GM13977 (cell line): Measurements from ENCODE around the gene MUL1.

Experiments used
- DNase-seq: peaks from one replicate; pipeline ENCODE4 v3.0.0; 2012; ENCODE audit warnings: low spot score
- in situ Hi-C: fragments of 300-500 bp; cut with MboI; formaldehyde crosslinking; loops from one replicate; pipeline ENCODE4 v1.12.0; 2022; ENCODE audit warnings: low sequenced_read_pairs, low pct_unique_long_range_greater_than_20kb, mixed read lengths, inconsistent platforms; ENCODE audit not compliant: unreplicated experiment
- TF ChIP-seq, protein P1 (sequence below): IDR thresholded peaks from 2 replicates; pipeline ENCODE4 v1.5.1; 2012; ENCODE audit warnings: mild to moderate bottlenecking, control low read depth; ENCODE audit not compliant: insufficient read depth; ENCODE audit errors: extremely low read depth, missing control alignments

Gene MUL1

DNA sequence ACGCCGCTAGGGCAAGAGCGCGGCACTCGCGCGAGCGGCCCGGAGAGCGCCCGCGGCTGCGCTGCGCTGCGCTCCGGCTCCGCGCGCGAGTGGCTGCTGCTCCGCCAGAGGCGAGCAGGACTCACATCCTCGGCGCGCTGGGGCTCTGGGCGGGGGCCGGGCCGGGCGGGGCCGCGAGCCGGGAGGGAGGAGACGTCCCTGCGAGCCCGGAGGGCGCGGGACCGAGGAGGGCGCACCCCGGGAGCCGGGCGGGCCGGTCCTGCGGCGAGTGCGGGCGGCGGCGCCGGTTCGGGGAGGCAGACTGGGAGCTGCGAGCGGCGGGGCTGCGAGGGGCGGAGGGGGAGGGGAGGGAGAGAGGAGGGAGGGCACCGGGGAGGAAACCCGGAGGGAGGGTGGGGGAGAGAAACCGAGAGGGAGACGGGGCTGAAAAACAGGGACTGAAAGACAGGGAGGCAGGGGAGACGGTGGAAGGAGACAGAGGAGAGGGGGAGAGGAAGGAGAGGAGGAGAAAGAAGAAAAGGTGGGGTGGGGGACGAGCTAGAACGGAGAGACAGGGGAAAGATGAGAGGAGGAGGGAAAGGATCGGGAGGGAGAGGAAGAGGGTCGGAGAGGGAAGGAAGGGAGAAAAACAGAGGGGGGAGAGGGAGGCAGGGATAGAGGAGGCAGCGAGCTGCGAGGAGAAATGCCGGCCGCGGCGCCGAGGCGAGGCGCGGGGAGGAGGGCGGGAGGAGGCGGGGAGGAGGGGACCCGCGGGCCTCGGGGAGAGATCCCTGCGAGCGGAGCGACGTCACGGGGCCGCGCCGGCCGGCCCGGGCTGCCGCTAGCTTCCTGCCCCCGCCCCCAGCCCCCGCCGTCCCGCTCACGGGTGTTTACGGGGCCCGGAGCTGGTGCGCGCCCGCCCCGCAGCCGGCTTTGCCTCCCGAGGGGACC lies 22.2 kb downstream of the MUL1 start, which contains the start of gene CAMK2N1:
Gene CAMK2N1, minus strand, starts transcription at position 684 of the 930 bp plus-strand sequence. CDS start 831 bp downstream, outside the sequence.
- TF ChIP-seq, protein P1, sequence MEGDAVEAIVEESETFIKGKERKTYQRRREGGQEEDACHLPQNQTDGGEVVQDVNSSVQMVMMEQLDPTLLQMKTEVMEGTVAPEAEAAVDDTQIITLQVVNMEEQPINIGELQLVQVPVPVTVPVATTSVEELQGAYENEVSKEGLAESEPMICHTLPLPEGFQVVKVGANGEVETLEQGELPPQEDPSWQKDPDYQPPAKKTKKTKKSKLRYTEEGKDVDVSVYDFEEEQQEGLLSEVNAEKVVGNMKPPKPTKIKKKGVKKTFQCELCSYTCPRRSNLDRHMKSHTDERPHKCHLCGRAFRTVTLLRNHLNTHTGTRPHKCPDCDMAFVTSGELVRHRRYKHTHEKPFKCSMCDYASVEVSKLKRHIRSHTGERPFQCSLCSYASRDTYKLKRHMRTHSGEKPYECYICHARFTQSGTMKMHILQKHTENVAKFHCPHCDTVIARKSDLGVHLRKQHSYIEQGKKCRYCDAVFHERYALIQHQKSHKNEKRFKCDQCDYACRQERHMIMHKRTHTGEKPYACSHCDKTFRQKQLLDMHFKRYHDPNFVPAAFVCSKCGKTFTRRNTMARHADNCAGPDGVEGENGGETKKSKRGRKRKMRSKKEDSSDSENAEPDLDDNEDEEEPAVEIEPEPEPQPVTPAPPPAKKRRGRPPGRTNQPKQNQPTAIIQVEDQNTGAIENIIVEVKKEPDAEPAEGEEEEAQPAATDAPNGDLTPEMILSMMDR: no peak
- DNase-seq: peak; percentile 70
- in situ Hi-C loops: no loop called here

DNA sequence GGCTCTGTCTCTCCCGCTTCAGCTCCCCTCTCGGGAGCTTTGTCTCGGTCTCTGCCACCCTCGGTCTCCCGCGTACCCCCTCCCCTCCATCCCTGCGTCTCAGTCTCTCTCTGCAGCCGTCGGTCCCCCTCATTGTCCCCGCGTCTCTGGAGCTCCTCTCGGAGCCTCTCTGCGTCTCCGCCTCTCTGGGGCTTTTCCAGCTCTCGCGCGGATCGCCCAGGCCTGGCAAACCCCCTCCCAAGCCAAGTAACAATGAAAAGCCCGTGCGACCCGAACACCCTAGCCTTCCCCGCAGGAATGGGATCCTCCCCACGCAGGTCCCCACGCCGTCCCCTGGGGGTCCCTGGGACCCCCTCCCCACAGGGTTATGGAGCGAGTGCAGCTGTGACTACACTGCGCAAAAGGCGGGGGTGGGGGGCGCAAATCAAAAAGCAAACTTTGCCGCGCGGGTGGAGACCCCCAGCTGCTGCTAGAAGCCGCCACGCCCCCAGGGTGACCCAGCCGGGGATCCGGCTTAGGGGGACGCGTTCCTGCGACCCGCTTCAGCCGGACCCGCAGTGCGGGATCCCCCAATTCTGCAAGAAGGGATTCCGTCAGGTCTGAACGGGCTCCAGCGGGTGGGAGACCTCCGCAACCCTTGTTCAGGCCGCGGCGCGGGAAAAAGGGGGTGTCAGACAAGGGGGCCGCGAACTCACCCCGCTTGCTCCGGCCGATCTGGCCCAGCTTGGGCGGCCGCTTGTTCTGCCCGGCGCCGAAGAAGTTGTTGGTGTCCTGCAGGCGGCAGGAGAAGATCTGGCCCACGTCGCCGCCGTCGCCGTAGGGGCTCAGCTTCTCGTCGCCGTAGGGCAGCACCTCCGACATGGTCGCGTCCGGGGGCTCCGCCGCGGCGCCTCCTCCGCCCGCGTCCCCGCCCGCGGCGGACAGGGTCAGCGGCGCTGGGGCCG lies 23.2 kb downstream of the MUL1 start:
- TF ChIP-seq, protein P1: no peak
- no peak for DNase-seq
- in situ Hi-C loops: no loop called here

DNA sequence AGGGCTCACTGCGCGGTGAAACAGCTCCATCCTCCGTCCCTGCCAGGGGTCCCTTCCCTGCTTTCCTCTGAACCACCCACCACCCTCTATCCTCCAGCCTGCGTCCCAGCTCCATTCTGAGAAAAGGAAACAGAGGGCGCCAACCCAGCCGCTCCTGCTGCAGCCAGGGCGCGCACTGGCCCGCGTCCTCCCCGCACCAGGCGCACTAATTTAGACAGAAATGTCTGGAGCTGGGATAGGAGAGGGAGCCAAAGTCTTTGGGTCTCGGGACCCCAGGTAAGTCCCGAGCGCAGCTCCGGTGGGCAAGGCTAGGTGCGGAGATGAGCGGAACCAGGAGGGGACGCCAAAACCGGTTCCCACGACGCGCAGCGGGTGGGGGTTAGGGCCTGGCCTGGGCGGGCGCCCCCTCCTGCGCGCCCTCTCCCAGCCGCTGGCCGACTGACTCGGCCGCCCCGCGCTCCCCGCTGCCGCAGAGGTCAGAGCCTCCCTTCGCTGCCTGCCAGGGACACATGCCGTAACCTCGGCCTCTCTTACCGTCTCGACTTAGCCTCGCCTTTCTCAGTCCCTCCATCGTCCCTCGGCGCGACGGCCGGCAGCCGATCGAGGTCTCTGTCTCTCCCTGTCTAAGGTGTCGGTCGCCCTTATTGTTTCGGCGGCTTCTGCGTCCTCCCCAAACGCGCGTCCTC lies 24.0 kb downstream of the MUL1 start:
- DNase-seq: peak; percentile 52
- in situ Hi-C loops: no loop called here
- TF ChIP-seq, protein P1: no peak

DNA sequence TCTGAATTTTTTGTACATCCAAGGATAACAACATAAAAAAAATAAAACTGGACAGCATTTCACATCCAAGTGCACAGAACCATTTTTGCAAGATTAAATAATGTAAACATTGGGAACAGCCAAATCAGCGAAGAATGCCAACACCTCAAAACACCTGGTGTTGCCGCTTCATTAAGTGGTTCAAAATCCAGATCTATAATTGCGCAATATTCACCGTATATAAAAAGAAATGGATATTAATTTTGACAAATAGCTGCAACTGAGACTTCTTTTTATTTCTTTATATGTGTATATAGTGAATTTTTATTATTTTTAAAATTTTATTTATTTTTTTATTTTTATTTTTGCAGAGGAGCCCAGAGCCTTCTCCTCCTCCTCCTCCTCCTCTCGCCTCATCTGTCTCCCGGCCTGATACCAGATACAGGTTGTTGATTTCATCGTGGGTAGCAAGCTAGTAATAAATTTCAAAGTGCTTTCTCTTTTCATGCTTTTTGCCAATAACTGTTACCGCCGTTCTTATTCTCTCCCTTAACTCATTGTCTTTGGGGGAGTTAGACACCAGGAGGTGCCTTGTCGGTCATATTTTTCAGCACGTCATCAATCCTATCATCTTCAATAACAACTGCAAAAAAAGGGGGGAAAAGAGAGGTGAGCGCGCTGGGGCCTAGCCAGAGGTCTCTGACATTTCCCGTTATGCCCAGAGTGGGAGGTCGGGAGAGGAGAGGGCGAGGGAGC lies 24.7 kb downstream of the MUL1 start:
- DNase-seq: no peak
- in situ Hi-C loops: no loop called here
- TF ChIP-seq, protein P1: no peak

DNA sequence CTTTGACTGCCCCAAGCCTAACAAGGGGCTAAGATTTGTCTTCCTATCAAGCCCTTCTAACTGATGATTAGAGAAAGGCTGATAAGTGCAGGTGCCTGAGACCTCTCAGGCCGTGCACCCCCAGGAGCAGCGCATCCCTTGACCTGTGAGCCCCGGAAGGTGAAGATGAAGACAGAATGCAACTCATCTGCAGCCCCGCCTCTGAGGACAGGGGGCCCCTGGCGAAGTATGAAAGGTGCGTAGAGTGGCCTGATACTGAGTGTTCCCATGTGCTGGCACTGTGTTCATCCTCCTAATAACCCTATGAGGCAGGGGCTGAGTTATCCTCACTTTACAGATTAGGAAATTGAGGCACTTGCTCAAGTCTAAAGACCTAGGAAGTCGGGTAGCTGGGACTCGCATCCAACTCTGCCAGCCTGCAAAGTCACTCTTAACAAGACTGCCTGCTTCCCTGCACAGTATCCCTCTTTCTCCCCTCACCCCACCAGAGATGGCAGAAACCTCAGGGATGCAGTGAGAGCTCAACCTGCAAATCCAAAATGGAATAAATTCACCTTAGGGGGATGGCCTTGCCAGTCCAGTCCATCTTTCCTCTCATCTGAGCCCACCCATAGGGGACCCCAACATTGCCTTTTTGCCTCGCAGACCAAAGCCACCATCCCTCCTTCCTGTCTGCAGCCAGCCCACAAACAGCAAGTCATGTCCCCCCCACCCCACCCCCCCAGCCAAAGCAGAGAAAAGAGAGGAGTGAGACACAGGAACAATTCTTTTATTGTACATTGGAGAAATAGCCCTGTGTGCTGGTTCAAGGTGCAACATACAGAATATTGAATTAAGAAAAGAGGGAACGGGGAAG lies 26.1 kb downstream of the MUL1 start:
- TF ChIP-seq, protein P1: no peak
- no peak for DNase-seq
- in situ Hi-C loops: no loop called here
